Measurements from ENCODE around the gene SHROOM4.

Gene SHROOM4

DNA sequence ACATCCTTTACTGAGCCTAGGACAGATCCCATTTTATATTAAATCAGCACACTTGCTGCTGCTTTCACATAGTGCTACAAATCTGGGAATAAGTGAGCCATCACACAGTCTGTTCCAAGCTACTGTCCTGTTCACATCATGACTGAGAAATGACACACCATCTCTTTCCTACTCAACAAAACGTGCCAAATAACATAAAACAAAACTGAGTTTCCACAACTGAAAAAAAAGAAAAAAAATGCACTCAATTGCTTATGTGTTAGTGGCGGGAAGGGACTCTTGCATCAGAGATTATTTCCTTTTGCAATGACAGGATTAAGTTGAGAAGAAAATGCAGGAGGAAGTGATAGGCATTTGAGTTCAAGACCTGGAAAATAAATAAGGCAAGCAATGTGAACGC, 109.0 kb downstream of the SHROOM4 start:
- DNase-seq (ENCODE audit: low read depth in 3 of 3): no peak

DNA sequence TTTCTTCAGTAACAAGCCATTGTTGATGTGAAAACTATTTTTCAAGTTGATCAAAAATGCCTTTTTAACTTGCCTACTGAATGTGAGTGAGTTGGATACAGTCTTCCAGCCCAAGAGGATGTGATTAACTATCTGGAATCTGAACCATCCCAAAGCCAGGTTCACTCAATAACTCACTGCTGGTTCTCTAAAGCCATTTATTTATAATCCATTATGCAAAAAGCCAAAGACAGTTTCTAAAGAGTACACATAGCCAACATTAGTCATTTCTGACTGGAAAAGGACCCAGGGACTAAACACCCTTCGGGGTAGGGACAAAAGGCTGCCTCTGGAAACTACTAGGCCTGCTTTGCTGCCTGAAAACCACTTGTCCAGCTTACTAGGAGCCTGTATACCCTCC, 109.6 kb downstream of the SHROOM4 start:
- DNase-seq (ENCODE audit: low read depth in 3 of 3): no peak

DNA sequence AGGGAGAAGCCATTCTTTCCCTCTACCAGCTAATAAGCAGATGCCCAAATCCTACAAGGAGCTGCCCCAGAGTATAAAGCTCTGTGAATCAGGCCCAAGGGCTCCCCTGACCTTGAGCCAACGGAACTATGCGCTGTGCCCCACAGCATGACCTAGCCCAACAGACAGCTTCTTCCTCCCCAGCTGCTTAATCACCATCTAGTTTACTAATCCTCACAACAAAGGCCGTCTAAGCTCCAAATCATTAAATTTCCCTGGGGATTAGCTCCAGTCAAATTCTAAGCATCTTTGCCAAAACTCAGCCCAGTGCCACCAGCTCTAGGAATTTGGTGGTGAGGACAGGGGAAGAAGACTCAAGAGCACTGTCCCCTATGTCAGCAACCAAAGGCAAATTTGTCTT, 113.1 kb downstream of the SHROOM4 start:
- no peak for DNase-seq (ENCODE audit: low read depth in 3 of 3)

DNA sequence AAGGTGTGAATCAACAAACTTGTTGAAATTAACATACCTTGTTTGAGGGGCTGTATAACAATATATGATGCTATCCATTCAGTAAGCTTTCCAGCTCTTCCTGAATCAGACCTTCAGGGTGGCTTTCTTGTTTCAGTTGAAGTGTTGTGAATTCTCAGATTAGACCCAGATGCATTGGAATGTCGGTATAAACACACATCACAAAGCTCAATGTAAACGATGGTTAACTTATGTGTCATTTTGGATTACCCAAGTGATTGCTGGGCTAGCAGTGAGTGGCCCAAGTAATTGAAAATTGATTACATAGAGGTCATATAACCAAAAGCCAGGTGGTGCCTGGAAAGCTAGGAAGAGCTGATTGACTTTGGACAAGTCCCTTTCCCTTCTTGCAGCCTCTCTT, 115.0 kb downstream of the SHROOM4 start:
- no peak for DNase-seq (ENCODE audit: low read depth in 3 of 3)

DNA sequence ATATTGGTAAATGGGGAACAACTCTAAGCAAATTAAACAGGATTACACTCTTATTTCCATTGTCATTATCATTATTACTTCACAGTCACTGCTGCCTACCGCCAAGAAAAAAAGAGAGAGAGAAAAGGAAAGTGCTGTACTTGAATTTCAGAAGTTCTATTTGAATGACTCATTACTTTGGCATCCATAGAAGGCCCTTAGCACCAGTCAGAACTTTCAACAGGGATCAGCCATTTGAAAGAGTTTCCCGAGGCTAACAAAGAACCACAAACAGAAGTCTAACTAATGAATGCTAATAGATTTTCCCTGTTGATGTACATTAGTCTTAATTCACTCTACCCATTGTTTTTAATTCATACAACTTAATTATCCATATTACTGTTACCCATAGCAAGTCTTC, 116.3 kb downstream of the SHROOM4 start:
- no peak for DNase-seq (ENCODE audit: low read depth in 3 of 3)

DNA sequence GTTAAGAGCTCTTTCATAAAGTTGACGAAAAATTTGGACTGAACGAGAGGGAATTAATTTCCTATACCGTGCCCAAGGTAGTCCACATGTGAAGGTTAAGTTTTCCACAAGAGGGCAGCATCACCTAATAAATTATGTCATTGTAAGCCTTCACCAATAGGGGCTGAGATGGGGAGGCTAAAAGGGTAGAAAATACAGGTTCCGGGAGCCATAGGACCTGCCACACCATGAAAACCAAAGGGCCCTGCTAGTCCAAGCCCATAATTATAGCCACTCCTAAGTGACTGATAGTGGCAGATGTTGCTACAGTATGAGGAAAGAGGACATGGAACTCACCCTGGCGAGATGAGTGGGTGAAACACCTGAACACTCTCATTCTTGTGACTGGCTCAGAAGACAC, 122.2 kb downstream of the SHROOM4 start:
- peak in 1 of 3 donors; percentile 27 for DNase-seq (ENCODE audit: low read depth in 3 of 3)

DNA sequence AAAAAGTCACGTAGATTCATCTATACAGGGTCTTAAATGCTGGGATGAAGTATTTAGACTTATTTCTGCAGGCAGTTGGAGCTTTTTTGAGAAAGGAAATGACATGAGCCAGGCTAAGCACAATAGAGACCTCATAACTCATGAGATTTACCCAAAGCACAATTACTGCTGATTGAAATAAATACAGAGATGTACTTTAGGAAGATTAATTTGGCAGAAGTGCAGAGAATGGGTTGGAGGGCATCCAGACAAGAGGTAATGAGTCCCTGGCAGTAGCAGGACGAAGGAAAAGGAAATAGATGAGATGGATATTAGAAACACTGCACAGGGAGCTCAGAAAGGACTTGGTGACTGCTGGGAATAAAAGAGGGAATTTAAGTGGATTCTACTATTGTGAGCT, 129.1 kb downstream of the SHROOM4 start:
- DNase-seq (ENCODE audit: low read depth in 3 of 3): no peak

DNA sequence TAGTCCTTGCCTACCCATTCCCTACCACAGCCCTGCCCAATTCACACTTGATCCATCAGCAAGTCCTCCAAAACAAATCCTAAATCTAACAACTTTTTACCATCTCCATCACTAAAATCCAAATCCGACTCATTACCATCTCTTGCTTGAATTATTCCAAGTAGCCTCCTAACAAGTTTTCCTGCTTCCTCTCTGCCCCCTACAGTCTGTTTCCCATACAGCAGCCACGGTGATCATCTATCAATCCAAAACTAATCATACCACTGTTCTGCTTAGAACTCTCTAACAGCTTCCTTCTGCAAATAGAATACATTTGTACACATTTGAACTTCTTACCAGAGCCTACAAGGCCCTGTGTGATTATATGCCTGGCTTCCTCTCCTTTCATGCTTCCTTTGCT, 133.0 kb downstream of the SHROOM4 start:
- no peak for DNase-seq (ENCODE audit: low read depth in 3 of 3)

DNA sequence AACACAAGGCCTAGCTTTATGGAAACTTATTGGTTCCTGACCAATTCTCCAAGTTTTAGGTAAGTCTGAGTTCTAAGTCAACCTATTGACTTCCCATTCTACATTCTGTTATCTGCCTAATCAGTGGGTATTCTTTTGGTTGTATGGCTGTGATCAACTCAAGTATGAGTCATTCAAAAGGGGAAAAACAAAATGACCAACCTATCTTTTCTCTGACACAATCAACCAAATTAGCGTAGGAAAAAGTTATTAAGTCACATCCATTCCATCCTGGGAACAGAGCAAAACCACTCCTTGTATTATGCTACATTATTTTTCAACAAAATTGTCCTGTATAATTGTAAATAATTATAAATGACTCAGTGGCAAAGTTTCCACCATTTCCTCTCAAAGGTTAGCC, 136.2 kb downstream of the SHROOM4 start:
- no peak for DNase-seq (ENCODE audit: low read depth in 3 of 3)

DNA sequence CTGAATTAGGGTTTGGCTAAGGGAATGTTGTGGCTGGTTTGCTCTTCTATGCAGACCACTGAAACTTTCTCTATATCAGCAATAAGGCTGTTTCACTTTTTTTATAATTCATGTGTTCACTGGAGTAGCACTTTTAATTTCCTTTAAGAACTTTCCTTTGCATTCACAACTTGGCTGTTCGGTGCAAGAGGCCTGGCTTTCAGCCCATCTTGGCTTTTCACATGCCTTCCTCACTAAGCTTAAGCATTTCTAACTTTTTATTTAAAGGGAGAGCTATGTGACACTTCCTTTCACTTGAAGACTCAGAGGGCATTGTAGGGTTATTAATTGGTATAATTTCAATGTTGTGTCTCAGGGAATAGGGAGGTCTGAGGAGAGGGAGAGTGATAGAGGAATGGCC, 142.3 kb downstream of the SHROOM4 start:
- no peak for DNase-seq (ENCODE audit: low read depth in 3 of 3)

DNA sequence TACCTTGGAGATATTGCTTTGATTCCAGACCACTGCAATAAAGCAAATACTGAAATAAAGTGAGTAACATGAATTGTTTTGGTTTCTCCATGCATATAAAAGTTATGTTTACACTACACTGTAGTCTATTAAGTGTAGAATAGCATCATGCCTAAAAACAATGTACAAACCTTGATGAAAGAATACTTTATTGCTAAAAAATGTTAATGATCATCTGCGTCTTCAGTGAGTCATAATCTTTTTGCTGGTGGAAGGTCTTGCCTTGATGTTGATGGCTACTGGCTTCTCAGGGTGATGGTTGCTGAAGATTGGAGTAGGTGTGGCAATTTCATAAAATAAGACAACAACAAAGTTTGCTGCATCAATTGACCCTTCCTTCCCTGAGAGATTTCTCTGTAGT, 145.1 kb downstream of the SHROOM4 start:
- no peak for DNase-seq (ENCODE audit: low read depth in 3 of 3)

DNA sequence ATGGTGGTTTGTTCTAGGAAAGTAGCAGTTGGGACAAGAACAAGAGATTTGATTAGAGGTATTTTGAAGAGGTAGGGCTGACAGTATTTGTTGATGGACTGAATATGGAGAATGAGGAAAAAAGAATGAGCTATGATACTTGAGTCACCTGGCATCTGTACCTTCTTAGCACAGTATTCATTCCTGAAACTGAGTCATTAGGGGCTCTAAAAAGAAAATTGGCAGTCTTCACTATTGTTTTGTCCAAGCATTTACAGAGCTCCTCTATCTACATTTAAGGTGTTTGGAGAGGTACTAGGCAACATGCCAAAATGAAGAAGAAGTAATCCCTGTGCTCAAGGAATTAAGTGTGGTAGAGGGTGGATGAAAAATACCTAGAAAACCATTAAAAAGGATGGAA, 165.8 kb downstream of the SHROOM4 start:
- no peak for DNase-seq (ENCODE audit: low read depth in 3 of 3)

DNA sequence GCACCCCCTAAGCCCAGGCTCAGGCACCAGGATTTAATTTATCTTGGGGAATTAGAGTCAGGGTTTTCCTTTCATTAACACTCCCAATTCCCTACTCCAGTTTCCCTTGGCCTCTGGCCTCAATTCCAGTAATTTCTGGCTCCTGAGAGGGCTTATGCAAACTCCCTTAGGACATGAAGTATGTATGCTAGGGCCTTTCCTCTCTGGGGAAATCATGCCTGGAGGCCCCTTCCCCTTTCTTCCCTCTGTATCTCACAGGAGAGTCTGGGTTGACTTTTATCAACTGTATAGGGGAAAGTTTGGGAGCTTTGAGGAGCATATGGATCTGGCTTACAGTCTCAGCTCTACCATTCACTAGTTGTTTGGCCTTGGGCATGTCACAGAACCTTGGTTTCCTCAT, 169.5 kb downstream of the SHROOM4 start:
- DNase-seq (ENCODE audit: low read depth in 3 of 3): no peak

DNA sequence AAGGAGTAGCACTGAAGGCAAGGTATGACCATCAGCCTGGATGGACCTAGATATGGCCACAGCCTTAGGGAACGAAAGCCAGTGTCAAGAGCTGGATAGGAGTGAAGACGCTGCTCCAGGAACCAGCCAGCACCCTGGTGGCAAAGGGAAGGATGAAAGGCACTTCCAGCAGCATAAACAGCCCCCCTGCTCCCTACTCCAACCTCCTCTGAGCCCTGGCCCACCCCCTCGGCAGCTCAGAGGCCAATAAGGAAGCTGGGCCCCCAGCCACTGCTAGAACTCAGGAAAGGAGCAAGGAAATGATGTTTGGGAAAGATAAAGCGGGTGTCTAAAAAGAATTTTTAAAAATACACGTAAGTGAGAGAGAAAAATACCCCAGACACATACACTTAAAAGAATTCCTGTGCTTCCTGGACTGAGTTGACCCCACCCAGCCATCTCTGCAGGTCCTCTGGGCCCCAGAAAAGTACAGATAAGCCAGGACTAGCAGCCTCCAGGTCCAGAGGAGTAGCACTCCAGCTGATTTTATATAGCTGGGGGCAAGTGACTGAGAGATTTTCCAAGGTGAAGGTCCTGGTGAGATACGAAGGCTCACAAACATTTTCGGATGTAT, 170.4 kb downstream of the SHROOM4 start:
- DNase-seq (ENCODE audit: low read depth in 3 of 3): no peak

DNA sequence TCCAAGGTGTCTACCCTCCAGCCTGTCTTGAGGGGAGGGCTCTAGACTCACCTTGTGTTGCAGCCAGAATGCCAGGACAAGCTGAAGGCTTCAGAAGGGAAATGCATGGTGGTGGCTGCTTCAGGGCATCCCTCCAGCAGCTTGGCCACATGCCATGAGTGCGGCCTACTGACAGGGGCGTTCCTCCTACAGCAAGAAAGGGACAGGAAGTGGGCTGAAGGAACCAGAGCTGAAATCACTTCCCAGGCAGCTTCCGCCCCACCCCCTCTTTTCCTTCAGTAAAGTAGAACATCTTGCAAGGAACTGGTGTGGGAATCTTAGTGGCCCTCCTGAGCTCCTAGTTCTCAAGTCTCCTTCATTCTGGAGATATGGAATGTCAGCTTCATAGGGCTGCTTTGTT, 175.9 kb downstream of the SHROOM4 start:
- no peak for DNase-seq (ENCODE audit: low read depth in 3 of 3)

DNA sequence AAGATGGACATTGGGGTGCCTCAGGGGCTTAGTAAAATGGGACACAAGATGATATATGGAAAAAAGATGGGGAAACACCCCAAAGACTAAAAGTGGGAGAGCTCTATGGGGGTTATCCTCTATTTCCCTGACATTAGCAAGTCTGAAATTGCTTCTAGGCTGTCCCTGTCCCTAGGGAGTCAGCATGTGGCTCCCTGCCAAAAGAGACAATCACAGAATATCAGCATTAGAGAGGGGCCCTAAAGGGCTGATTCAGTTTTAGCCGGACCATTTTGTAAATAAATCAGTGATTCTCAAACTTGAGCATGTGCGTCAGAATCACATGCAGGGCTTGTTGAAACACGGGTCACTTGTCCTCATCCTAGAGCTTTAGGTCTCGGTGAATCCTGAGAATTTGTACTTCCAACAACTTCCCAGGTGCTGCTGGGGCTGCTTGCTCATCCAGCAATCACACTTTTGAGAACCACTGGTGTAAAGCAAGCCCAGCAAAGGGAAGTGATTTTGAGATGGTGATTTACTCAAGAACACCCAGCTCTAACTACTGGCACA, 178.1 kb downstream of the SHROOM4 start:
- no peak for DNase-seq (ENCODE audit: low read depth in 3 of 3)

DNA sequence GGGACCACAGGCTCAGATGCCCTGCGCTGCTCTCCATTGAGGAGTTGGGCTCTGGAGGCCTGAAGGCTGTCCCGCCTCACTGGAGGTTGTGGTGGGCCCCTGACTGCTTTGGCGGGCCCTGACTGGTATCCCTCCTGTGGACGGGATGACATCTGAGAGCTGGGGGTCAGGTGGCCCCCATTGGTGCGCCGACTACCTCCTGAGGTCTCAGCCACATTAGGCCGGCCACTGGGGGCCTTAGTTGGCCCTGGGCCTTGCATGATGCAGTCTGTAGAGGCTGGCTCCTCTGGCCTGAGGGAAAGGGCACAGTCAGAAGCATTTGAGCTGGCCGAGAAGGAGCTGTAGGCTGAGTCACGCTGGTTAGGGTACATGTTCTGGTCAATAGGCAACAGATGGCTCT, 178.8 kb downstream of the SHROOM4 start:
- DNase-seq (ENCODE audit: low read depth in 3 of 3): no peak

DNA sequence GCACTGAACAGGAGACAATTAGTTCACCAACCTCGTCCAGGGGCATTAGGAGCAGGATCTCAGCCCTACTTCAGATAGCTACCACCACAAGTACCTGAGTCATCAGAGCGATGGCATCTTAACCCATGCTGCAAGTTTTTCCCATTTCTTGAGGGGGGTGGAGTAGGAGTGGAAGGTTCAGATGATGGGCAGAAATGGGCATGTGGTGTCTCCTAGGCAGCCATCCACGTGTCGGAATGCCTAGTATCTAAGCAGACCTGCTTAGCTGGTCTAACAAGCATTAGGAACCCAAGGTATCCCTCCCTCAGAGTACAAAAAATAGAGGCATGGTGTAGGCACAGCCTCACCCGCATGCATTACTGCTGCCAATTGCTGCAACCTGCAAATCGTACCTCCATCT, 184.2 kb downstream of the SHROOM4 start:
- no peak for DNase-seq (ENCODE audit: low read depth in 3 of 3)

DNA sequence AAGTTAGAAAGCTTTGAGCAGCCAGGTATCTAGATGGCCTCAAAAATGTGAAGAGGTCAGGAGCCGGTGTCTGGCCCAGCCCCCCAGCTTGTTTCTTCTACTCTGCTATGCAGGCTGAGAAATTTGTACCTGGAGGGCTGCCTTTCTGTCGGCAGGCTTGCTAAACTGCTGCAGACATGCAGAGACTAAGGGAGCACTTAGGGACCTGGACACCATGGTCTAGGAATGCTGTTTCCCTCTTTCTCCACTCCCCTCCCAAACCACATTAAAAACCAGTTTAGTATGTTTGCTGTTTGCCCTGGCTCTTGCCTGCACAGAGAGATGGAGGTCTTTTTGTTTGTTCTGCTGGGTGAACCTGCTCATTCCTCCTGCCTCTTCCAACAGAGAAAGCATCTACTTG, 186.3 kb downstream of the SHROOM4 start:
- DNase-seq (ENCODE audit: low read depth in 3 of 3): no peak

DNA sequence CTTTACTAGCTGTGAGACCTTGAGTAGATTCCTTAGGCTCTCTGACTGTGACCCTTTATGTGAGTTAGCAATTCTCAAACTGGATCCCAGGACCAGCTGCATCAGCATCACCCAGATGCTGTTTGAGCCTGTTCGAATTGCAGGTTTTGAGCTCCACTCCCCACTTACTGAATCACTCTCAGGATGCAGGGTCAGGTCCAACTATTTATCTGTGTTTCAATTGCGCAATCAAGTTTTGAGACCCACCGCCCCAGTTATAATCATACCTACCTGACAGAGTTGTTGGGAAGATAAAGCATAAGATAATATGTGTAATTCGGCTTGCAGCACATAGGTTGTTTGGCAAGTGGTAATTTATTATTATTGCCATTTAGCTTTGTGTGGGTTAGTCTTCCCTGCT, 187.6 kb downstream of the SHROOM4 start:
- DNase-seq (ENCODE audit: low read depth in 3 of 3): no peak

DNA sequence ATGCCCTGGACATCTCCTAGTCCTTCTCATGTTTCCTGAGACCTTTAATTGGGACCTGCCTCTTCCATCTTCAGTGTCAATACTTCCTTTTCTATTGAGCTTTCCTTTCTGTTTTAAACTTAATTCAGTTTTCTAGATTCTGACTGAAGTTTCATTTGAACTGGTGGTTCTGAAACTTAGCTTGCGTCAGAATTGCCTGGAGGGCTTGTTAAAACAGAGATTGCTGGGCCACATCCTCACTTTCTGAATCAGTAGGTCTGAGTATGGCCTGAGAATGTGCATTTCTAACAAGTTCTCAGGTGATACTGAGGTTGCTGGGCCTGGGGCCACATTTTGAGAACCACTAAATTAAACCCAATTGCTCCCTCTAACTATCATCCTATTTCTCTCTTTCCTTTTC, 191.2 kb downstream of the SHROOM4 start:
- DNase-seq (ENCODE audit: low read depth in 3 of 3): no peak

DNA sequence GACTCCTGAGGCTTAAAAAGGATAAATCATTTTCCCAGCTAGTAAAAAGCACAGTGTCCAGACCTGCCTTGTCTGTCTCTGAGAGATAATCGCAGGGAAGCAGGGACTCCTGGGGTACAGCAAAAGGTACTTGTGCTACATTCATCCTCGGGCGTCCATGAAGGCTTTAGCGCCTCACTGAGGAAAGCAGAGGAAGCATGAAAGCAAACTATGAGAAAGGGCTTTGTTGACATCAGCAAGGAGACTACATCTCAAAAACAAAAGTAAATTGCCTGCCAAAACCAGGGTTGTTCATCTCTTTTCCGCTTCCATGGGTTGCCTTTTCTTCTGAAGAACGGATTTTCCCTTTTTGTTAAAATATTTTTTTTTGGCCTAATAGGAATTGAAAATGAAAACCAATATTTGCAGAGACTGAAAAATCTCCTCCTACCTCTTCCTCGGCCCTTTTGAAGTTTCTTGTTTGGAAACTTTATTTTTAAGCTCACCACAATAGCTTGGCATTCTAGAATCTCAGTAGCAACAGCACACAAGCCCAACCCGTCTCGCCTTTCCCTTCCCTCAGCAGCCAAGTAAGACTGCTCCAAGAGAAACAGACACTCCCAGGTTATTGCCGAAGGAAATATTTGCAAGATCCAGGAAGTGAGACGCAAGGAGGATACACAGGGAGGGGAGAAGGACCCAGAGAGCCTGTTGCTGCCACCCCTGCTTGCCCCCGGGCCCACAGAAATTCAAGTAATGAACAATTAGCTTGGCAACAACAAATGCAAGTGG, 195.0 kb downstream of the SHROOM4 start:
- DNase-seq (ENCODE audit: low read depth in 3 of 3): no peak

DNA sequence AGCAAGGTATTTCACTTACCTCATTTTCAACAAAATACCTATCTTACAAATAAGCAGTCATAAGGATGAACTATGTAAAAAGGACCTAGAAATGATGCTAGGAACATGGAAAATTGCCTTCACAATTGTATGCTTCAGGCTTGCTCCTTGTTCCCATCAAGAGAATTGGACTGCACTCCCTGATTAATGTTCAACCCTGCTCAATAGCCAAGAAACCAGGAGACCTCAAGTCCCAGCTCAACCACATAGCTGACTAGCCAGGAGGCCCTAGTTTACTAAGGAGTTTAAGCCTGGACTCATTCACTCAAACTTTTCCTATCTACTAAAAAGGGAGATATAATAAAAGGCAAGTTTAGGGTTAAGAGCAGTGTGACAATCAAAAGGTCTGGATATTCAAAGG, 196.8 kb downstream of the SHROOM4 start:
- DNase-seq (ENCODE audit: low read depth in 3 of 3): no peak
